HG03520 (cell line): ENCODE data around the gene QPRT.
A peak's percentile ranks its signal among the peaks of the same experiment; 100 is the strongest.
"Not testable (repeated sequence)": the region's sequence is repeated elsewhere in the genome, so short reads cannot be mapped to it uniquely, and the experiment has no call there.

Experiments used
- ATAC-seq: cut with Tn5 transposase; IDR thresholded peaks from one replicate; pipeline ENCODE4 v1.9.1; 2021; ENCODE audit warnings: mild to moderate bottlenecking, moderate library complexity; ENCODE audit not compliant: unreplicated experiment

Gene QPRT

DNA sequence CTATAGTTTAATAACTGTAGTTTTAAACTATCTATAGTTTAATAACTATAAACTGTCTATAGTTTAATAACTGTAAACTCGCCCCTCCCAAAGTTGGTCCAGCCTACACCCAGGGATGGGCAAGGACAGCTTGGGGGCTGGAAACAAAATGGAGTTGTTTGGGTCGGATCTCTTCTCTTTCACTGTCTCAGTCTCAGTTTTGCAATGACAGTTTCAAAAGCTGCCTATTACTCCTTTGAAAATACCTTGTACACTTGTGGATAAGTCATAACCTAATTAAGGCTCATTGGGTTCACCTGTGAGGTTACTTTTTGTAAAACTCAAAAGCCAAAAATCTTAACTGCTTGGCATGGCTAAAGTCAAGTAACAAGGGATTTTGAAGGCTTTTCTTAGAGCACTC is 35.4 kb downstream of the QPRT start:
- ATAC-seq = no peak

DNA sequence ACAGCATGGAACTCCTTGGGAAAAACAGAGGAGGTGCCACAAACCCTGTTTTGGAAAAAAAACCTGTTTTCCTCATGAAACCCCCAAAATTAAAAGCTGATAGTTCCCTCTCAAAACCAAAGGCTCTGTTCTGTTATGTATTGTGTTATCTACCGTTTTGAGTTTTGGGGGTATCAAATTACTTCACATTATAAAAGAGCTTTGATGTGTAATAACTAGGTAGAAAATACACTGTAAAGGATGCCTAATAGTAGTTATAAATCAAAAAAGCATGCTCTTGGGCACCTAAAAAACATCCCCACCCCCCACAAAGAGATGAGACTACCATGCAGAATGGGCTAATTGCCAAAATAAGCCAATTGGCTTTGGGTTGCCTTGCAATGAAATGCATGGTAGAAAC is 36.0 kb downstream of the QPRT start:
- no peak for ATAC-seq

DNA sequence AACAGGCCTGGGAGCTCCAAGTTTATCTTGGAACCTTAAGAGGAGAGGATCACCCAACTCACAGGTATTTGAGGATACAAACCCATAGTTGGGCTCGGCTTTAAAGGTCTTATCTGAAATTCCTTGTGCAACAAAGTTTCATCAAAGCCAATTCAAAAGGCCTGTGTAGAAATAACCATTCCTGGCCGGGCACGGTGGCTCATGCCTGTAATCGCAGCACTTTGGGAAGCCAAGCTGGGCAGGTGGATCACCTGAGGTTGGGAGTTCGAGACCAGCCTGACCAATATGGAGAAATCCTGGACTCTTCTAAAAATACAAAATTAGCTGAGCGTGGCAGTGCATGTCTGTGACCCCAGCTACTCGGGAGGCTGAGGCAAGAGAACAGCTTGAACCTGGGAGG is 38.1 kb downstream of the QPRT start:
- ATAC-seq = no peak

DNA sequence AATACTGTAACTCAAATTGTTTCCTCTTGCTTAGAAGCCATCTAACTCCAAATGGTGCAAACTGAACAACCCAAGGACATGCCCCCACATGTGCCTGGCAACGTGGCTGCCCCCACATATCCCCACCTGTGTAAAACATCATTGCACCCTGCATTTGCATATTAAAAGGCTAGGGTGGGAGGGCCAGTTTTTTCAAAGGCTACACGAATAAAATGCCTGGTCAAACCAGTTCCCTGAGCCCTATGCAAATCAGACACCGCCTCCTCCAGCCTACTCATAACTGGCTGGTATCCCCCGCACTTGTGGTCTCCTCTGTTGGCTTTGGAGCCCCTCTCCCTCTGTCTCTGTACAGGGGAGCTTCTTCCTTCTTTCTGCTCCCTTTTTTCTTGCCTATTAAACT is 40.1 kb downstream of the QPRT start:
- ATAC-seq = no peak

DNA sequence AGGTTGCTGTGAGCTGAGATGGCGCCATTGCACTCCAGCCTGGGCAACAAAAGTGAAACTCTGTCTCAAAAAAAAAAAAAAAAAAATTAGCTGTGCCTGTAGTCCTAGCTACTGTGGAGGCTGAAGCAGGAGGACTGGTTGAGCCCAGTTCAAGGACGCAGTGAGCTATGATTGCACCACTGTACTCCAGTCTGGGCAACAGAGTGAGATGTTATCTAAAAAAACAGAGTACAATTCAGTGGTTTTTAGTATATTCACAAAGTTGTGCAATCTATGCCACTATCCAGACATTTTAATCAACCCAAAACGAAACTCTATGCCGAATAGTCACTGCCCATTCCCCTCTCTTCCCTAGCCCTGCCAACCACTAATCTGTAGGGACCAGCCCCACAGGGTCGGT is 41.7 kb downstream of the QPRT start:
- no peak for ATAC-seq

DNA sequence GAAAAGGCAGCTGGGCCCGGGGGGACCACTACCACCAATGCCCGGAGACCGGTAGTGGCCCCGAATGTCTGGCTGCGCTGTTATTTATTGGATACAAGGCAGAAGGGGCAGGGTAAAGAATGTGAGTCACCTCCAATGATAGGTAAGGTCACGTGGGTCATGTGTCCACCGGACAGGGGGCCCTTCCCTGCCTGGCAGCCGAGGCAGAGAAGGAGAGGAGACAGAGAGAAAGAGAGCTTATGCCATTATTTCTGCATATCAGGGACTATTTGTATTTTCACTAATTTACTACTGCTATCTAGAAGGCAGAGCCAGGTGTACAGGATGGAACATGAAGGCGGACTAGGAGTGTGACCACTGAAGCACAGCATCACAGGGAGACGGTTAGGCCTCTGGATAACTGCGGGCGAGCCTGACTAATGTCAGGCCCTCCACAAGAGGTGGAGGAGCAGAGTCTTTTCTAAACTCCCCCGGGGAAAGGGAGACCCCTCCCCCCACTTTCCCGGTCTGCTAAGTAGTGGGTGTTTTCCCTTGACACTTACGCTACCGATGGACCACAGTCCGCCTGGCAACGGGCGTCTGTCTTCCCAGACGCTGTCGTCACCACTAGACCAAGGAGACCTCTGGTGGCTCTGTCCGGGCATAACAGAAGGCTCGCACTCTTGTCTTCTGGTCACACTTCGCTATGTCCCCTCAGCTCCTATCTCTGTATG is 42.3 kb downstream of the QPRT start:
- ATAC-seq = not testable (repeated sequence)

DNA sequence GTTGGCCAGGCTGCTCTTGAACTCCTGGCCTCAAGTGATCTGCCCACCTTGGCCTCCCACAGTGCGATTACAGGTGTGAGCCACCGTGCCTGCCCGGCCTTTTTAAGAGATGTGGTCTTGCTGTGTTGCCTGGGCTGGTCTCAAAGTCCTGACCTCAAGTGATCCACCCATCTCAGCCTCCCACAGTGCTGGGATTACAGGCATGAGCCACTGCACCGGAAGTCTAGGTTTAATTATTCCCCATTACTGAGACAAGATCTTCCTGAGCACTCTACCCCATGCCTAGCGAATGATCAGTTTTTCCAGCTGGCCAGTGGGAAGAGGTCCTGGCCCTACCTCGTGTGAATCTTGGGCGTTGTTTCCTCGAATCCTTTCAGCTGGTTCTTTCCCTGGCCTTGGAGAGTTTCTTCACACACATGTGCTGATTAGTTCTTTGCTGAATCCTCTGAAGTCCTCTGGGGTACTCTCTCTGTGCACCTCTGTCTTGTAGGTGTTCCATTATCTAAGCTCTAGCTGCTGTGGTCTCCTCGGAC is 47.9 kb downstream of the QPRT start:
- no peak for ATAC-seq

DNA sequence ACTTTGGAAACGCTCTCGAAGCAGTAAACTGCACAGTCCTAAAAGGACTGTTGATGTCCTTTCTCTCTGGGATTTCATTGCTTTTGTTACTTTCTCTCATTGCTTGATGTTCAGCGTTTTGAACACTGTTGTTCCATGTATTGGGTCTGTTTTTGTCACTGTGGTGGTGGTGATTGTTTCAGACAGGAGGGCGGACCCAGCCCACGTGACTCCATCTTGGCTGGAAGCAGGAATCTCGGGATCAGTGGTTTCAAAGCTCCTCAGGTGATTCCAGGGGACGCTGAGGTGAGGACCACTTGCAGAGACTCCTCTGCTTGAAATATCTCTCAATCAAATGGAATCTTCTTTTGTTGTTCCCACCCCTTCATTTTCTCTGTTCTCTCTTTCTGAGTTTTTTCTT is 48.5 kb downstream of the QPRT start:
- ATAC-seq = no peak

DNA sequence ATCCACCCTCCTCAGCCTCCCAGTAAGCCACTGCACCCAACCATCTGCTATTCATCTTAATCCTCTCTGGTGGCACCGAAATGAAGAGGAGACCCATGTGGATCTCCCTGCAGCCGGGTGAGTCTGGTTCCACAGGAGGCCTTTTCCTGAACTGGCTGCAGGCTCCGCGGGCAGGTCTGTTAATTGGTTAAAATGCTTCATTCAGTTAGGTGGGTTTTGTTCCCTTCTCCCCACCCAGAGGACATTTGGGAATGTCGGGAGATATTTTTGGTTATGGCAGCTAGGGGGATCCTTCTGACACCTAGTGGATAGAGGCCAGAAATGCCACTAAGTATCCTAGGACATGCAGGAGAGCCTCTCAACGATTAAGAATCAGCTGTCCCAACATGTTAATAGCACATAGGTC is 50.1 kb downstream of the QPRT start:
- no peak for ATAC-seq

DNA sequence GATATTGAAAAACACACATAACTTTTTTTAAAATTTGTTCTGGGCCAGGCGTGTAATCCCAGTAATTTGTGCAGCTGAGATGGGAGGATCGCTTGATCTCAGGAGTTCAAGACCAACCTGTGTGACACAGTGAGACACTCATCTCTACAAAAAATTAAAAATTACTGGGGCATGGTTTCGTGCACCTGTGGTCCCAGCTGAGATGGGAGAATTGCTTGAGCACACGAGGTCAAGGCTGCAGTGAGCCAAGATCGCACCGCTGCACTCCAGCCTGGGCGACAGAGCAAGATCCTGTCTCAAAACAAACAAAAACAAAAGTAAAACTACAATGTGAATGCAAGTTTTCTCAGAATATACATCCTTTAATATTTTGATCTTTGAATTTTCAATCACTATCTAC is 51.7 kb downstream of the QPRT start:
- no peak for ATAC-seq

DNA sequence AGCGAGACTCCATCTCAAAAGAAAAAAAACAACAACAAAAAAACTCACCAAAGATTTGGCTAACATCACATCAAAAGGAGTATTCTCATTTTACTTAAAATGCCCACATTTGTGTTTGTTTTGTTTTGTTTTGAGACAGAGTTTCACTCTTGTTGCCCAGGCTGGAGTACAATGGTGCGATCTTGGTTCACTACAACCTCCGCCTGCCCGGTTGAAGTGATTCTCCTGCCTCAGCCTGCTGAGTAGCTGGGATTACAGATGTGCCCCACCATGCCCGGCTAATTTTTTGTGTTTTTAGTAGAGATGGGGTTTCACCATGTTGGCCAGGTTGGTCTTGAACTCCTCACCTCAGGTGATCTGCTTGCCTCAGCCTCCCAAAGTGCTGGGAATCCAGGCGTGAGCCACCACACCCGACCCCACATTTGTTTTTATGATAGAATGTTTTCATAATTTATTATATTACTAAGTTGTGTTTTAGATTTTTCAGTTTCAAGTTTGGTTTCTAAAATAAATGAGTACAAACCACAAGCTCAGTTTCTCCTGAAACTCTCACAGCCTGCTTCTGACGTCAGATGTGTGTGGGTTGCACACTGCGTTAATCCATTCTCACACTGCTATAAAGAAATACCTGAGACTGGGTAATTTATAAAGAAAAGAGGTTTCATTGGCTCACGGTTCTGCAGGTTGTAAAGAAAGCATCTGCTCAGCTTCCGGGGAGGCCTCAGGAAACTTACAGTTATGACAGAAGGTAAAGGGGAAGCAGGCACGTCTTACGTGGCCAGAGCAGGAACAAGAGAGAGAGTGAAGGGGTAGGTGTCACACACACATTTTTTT is 53.0 kb downstream of the QPRT start:
- peak; percentile 58 for ATAC-seq

DNA sequence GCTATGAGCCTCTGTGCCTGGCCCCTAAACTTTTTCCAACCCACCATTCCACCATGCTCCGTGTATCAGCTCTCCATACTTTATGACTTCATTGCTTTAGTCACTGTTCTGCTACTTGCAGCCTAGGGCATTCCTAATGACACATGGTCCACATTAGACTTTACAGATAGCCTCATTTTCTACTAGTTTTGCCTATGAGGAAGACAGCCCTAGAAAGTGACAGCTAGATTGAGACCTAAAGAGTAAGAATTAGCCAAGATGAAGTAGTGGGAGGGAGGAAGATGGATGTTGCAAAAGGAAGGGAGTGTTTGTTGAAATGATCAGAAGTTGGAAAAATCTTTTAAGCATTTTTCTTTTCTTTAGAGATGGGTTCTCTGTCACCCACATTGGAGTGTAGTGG is 55.8 kb downstream of the QPRT start:
- no peak for ATAC-seq

DNA sequence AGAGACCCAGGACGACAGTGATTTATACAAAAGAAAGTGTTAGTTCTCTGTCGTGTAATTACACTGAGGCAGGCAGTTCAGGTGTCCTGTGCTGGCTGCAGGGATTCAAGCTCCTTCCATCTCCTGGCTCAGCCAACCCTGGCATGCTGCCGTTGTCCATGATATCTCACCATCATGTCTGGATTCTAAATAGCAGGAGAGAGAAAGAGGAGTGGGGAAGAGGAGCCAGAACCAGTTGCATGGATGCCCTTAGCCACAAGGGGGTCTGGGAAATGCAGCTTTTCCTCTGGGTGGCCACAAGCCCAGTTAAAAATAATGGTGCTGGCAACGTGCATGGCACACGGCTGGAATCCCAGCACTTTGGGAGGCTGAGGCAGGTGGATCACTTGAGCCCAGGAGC is 57.1 kb downstream of the QPRT start:
- no peak for ATAC-seq

DNA sequence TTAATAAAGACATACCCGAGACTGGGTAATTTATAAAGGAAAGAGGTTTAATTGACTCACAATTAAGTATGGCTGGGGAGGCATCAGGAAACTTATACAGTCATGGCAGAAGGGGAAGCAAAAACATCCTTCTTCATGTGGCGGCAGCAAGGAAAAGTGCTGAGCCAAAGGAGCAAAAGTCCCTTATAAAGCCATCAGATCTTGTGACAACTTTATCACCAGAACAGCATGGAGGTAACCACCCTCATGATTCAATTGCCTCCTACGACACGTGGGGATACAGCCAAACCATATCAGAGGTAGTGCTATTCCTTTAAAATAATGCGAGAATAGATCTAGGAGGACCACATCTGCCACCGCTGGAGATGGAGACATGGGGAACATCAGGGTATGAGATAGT is 57.8 kb downstream of the QPRT start:
- no peak for ATAC-seq

DNA sequence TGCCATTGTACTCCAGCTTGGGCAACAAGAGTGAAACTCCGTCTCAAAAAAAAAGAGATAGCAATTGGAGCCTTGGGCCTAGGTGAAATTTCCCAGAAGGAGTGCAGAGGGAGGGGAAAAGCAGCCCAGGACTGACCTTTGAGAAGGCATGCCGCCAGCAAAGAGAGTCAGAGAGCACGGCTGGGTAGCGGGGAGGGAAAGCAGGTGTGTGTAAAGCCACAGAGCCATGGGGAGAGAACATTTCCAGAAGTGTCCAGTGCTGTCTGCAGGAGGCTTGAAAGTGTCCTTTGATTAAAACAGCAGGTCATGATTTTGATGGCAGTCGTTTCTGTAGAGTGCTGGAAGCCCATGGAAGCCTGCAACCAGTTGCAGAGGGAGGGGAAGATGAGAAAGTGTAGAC is 58.7 kb downstream of the QPRT start:
- ATAC-seq = no peak

DNA sequence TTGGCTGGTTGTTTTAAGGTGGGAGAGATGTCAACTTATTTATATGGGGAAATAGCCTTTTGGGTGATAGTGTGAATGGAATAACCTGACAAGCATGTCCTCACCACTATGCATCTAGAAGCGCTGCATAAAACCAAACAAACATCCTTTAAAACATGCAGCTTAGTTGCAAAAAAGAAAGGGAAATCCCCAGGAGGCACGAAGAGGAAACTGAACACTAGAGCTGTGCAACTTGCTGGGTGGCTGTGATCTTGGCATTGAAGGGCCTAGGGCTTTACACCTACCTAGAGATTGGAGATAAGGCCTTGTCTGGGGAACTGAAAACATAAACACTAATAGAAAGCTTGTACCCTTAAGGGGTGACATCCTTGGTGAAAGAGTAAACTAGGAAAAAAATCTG is 59.5 kb downstream of the QPRT start:
- ATAC-seq = no peak

DNA sequence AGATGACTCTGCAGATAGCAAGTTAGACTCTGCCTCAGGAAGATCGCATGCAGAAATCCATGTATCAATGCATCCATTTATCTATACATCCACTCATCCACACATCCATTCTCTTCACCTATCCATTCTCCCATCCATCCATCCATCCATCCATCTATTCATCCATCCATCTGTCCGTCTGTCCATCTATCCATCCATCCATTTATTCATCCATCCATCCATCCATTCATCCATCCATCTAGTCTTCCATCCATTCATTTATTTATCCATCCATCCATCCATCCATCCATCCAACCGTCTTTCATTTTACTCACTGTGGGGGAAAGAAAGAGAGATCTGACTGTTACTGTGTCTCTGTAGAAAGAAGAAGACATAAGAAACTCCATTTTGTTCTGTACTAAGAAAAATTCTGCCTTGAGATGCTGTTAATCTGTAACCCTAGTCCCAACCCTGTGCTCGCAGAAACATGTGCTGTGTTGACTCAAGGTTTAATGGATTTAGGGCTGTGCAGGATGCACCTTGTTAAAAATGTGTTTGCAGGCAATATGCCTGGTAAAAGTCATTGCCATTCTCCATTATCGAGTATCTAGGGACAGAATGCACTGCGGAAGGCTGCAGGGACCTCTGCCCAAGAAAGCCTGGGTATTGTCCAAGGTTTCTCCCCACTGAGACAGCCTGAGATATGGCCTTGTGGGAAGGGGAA is 61.1 kb downstream of the QPRT start:
- ATAC-seq = not testable (repeated sequence)

DNA sequence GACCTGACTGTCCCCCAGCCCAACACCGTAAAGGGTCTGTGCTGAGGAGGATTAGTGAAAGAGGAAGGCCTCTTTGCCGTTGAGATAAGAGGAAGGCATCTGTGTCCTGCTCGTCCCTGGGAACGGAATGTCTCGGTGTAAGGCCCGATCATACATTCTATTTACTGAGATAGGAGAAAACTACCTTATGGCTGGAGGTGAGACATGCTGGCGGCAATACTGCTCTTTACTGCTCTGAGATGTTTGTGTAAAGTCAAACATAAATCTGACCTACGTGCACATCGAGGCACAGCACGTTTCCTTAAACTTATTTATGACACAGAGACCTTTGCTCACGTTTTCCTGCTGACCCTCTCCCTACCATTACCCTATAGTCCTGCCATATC is 61.6 kb downstream of the QPRT start:
- not testable (repeated sequence) for ATAC-seq

DNA sequence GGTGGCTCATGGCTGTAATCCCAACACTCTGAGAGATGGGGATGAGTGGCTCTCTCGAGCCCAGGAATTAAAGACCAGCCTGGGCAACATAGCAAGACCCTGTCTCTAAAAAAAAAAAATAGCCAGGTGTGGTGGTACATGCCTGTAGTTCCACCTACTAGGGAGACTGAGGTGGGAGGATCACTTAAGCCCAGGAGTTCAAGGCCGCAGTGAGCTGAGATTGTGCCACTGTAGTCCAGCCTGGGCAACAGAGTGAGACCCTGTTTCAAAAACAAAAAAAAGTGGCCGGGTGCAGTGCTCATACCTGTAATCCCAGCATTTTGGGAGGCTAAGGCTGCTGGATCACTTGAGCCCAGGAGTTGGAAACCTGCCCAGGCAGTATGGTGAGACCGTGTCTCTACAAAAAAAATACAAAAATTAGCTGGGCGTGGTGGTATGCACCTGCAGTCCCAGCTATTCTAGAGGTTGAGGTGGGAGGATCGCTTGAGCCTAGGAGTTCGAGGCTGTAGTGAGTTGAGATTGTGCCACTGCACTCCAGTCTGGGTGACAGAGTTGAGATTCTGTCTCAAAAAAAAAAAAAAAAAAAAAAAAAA is 63.8 kb downstream of the QPRT start:
- no peak for ATAC-seq

DNA sequence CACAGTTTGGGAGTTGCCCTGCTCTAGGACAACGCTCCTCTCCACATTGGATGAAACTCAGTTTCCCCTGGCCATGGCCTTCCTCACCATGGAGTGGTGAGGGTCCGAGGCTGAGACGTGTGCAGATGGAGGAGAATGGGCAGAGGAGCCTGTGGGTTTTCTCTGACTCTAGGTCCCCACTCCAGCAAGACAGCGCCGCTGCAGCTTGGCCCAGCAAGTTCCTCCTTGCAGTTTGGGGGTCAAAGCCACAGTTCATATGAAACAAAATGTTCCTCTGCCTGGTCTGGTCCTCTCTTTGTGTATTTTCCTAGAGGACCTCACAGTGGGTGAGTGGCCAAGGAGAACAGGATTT is 64.5 kb downstream of the QPRT start:
- ATAC-seq = no peak

DNA sequence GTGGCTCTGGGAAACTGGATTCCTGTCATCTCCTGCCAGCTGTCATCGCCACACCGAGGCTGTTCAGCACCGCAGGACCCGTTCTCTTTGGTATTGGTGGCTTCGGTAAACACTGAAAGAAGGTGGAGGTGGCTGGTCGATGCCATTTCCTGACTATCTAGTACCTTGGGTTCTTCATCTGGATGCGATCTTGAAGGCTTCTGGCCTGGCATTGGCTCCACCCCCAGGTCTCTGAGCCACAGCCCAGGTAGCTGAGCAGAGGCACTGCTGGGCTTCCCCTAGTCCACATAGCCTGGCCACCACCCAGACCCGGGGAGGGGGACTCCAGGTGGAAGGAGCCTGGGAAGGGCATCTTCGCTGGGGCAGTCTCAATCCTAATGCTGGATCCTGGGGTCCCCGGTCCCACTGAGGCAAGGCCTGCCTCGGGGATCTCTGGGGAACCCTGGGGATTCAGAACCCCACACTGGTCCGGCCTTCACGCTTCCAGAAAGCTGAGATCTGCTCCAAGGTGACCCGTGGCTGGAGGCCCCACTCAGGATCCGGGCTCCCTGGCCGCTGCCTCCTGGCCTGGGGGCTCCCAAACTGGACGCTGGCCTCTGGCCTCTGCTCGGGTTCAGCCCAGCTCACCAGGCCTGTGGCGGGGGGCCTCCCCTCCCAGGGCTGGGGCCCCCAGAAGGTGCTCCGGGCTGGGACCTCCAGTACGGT is 65.0 kb downstream of the QPRT start:
- no peak for ATAC-seq
